Mesendoderm (in vitro differentiated cells): ENCODE results near the gene GMIP.
A peak's percentile ranks its signal among the peaks of the same experiment; 100 is the strongest.
"Not testable (repeated sequence)": the region's sequence is repeated elsewhere in the genome, so short reads cannot be mapped to it uniquely, and the experiment has no call there.

Experiments
- DNase-seq: peaks from one replicate; pipeline ENCODE4 v3.0.0; 2013
- H2AK5ac ChIP-seq: 2 replicates; pipeline ENCODE4 v1.6.1; 2013; ENCODE audit warnings: low read length, inconsistent platforms
- H2BK120ac ChIP-seq: 2 replicates; pipeline ENCODE4 v1.6.1; 2013; ENCODE audit warnings: low read depth, mild to moderate bottlenecking, low read length, moderate library complexity, mixed read lengths
- H2BK15ac ChIP-seq: replicated peaks from 2 replicates; pipeline ENCODE4 v1.6.1; 2013; ENCODE audit warnings: low read depth, mild to moderate bottlenecking, moderate library complexity
- H2BK5ac ChIP-seq: 2 replicates; pipeline ENCODE4 v1.6.1; 2013; ENCODE audit warnings: low read length, inconsistent platforms
- H3K18ac ChIP-seq: 2 replicates; pipeline ENCODE4 v1.6.1; 2013; ENCODE audit warnings: mild to moderate bottlenecking, low read length, mixed read lengths
- H3K23ac ChIP-seq: one replicate; pipeline ENCODE4 v1.6.1; 2013; ENCODE audit warnings: low read length
- H3K27ac ChIP-seq: 2 replicates; pipeline ENCODE4 v1.5.1; 2013; ENCODE audit warnings: low read depth, mild to moderate bottlenecking, inconsistent platforms, low read length, moderate library complexity
- H3K27me3 ChIP-seq: 2 replicates; pipeline ENCODE4 v1.6.1; 2013; ENCODE audit warnings: low read length, control low read depth, mild to moderate bottlenecking, inconsistent platforms; ENCODE audit not compliant: insufficient read depth, poor library complexity
- H3K36me3 ChIP-seq: 2 replicates; pipeline ENCODE4 v1.6.1; 2013; ENCODE audit warnings: low read length, inconsistent platforms; ENCODE audit not compliant: control insufficient read depth, insufficient read depth
- H3K4ac ChIP-seq: one replicate; pipeline ENCODE4 v1.6.1; 2013; ENCODE audit warnings: low read depth, mild to moderate bottlenecking, low read length, moderate library complexity
- H3K4me1 ChIP-seq: 2 replicates; pipeline ENCODE4 v1.6.1; 2013; ENCODE audit warnings: low read depth, low read length, inconsistent platforms; ENCODE audit not compliant: control insufficient read depth
- H3K4me2 ChIP-seq: 2 replicates; pipeline ENCODE4 v1.6.1; 2013; ENCODE audit warnings: low read length
- H3K4me3 ChIP-seq: 2 replicates; pipeline ENCODE4 v1.5.1; 2013; ENCODE audit warnings: mild to moderate bottlenecking, low read length
- H3K56ac ChIP-seq: one replicate; pipeline ENCODE4 v1.6.1; 2013; ENCODE audit warnings: low read length
- H3K79me1 ChIP-seq: 2 replicates; pipeline ENCODE4 v1.6.1; 2013; ENCODE audit warnings: low read length, inconsistent platforms
- H3K79me2 ChIP-seq: 2 replicates; pipeline ENCODE4 v1.6.1; 2013; ENCODE audit warnings: mild to moderate bottlenecking, low read length; ENCODE audit not compliant: control insufficient read depth, insufficient read depth
- H3K9ac ChIP-seq: 2 replicates; pipeline ENCODE4 v1.6.1; 2013; ENCODE audit warnings: low read length, inconsistent platforms
- H4K5ac ChIP-seq: one replicate; pipeline ENCODE4 v1.6.1; 2013; ENCODE audit warnings: low read length
- H4K8ac ChIP-seq: one replicate; pipeline ENCODE4 v1.6.1; 2013; ENCODE audit warnings: low read depth, mild to moderate bottlenecking, control low read depth, low read length, moderate library complexity
- WGBS: extraction: QIAGEN DNeasy Blood & Tissue Kit; methylation state at CpG from one replicate; pipeline ENCODE4 v1.1.7; 2013; ENCODE audit warnings: low lambda C conversion rate, missing lambda C conversion rate; ENCODE audit not compliant: insufficient coverage; ENCODE audit errors: extremely low coverage; 5-methylcytosine and 5-hydroxymethylcytosine counted together

GMIP gene

GRCh38 chr19:19606686-19607085, 36.8 kb downstream of the GMIP start:
- not testable (repeated sequence) for H3K4ac ChIP-seq, H2AK5ac ChIP-seq, H3K9ac ChIP-seq, H3K27me3 ChIP-seq, H3K79me1 ChIP-seq, H3K18ac ChIP-seq, H3K4me1 ChIP-seq, H3K79me2 ChIP-seq, H3K23ac ChIP-seq, H3K27ac ChIP-seq, H2BK120ac ChIP-seq, H4K8ac ChIP-seq, H3K4me2 ChIP-seq, H3K56ac ChIP-seq, H3K36me3 ChIP-seq, H2BK15ac ChIP-seq, H3K4me3 ChIP-seq, H4K5ac ChIP-seq, DNase-seq, H2BK5ac ChIP-seq
- WGBS: no CpG with 5 or more reads among the region's 8 CpGs

DNA sequence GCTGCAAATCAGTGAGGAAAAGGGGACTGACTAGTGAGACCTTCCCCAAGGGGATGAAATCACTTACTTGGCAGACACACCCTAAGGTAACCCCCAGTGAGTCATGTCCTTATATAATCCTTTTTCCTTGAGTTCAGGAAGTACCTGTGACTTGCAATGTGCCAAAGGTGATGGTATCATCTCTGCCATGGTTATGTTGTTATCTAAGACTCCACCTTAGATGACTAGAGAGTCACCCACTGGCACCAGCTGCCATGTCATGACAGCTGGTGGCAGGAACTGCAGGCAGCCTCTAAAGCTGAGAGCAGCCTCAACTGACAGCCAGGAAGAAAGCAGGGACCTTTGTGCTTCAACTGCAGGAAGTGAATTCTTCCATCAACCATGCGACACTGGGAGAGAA, 37.4 kb downstream of the GMIP start:
- Histone ChIP-seq H3K4ac (no peak overlapping the region), H4K8ac (no peak overlapping the region), H2BK120ac (no peak overlapping the region), H2BK5ac (no peak overlapping the region), H3K27ac (no peak overlapping the region), H3K36me3 (no peaks in the 10 kb centered on the region), H3K4me1 (no peaks in the 10 kb centered on the region), H3K4me3 (no peak overlapping the region), H3K27me3 (no peaks in the 10 kb centered on the region), H3K23ac (no peak overlapping the region), H4K5ac (no peak overlapping the region), H3K4me2 (no peak overlapping the region), H3K79me1 (no peaks in the 10 kb centered on the region), H3K18ac (no peak overlapping the region), H3K79me2 (no peaks in the 10 kb centered on the region), H2AK5ac (no peak overlapping the region), H3K56ac (no peak overlapping the region), H3K9ac (no peak overlapping the region), H2BK15ac (no peak overlapping the region)
- DNase-seq: peak; percentile 49
- WGBS: no CpG with 5 or more reads among the region's 1 CpG

DNA sequence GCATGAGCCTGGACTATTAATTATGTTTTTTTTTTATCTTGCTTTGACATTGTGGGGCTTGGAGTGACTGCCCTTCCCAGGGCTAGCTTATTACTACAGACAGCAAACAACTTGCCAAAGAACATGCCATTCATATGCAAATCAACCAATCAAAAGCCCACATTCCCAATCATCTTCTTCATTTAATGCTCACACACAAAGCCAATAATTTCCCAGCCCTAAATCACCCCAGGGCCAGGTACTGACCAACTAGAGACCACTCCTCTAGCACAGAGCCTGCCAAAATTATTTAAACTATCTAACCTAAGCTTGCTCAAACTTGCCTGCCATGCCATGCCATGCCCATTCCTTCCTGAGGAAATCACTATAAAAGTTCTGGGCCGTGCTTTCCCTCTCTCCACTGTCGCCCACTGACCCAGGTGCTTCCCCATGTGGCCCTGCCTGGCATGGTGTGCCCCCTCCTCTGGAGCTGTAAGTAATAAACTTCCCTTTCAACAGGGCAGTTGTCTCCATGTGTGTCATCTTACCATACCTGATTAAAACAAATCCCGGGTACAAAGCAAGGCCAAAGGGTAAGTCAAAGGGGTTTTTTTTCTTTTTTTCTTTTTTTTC, 40.6 kb downstream of the GMIP start:
- no peak for DNase-seq
- H3K18ac ChIP-seq: no peak overlapping the region
- H2BK120ac ChIP-seq: no peak overlapping the region
- no peaks in the 10 kb centered on the region for H3K79me1 ChIP-seq
- no peak overlapping the region for H3K4me3 ChIP-seq
- H3K23ac ChIP-seq: no peak overlapping the region
- H2BK5ac ChIP-seq: no peak overlapping the region
- no peak overlapping the region for H3K9ac ChIP-seq
- WGBS: no CpG with 5 or more reads among the region's 3 CpGs
- no peak overlapping the region for H3K4ac ChIP-seq
- no peak overlapping the region for H4K5ac ChIP-seq
- H2BK15ac ChIP-seq: no peak overlapping the region
- no peak overlapping the region for H4K8ac ChIP-seq
- H3K56ac ChIP-seq: no peak overlapping the region
- no peaks in the 10 kb centered on the region for H3K79me2 ChIP-seq
- no peaks in the 10 kb centered on the region for H3K36me3 ChIP-seq
- no peaks in the 10 kb centered on the region for H3K4me1 ChIP-seq
- no peak overlapping the region for H3K4me2 ChIP-seq
- H3K27me3 ChIP-seq: no peaks in the 10 kb centered on the region
- no peak overlapping the region for H3K27ac ChIP-seq
- no peak overlapping the region for H2AK5ac ChIP-seq

DNA sequence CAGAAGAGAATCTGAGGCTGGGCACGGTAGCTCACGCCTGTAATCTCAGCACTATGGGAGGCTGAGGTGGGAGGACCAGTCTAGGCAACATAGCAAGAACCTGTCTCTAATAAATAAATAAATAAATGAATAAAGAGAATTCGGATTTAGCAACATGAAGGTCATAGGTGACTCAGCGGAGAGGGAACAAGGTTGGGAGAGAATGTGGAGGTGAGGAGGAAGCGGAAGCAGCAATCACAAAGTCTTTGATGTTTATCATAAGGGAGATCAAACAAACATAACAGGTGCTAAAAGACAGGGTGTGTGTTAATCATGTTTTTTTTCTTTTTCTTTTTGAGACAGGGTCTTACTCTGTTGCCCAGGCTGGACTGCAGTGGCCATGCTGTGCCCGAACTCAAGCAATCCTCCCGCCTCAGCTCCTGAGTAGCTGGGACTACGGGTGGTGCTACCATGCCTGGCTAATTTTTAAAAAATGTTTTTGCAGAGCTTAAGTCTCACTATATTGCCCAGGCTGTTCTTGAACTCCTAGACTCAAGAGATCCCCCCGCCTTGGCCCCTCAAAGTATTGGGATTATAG, 41.2 kb downstream of the GMIP start:
- Histone ChIP-seq H2BK5ac (no peak overlapping the region), H3K79me1 (no peaks in the 10 kb centered on the region), H3K18ac (no peak overlapping the region), H4K8ac (no peak overlapping the region), H3K36me3 (no peaks in the 10 kb centered on the region), H3K56ac (no peak overlapping the region), H3K79me2 (no peaks in the 10 kb centered on the region), H3K4me1 (no peaks in the 10 kb centered on the region), H3K4me2 (no peak overlapping the region), H2BK15ac (no peak overlapping the region), H2AK5ac (no peak overlapping the region), H2BK120ac (no peak overlapping the region), H3K27me3 (no peaks in the 10 kb centered on the region), H3K27ac (no peak overlapping the region), H3K9ac (no peak overlapping the region), H3K4ac (no peak overlapping the region), H4K5ac (no peak overlapping the region), H3K23ac (no peak overlapping the region), H3K4me3 (no peak overlapping the region)
- no peak for DNase-seq
- WGBS: no CpG with 5 or more reads among the region's 9 CpGs

GRCh38 chr19:19600793-19601330, 42.6 kb downstream of the GMIP start:
- H3K4me2 ChIP-seq: no peak overlapping the region
- no peaks in the 10 kb centered on the region for H3K4me1 ChIP-seq

More at GRCh38 chr19:19600793-19601330, 42.6 kb downstream of the GMIP start:
- H3K4me3 ChIP-seq: no peak overlapping the region
- no peak overlapping the region for H3K18ac ChIP-seq
- no peak overlapping the region for H4K5ac ChIP-seq
- no peaks in the 10 kb centered on the region for H3K79me1 ChIP-seq
- no peak overlapping the region for H3K27ac ChIP-seq
- no peak for DNase-seq
- no peak overlapping the region for H2AK5ac ChIP-seq
- no peak overlapping the region for H4K8ac ChIP-seq
- H3K36me3 ChIP-seq: no peaks in the 10 kb centered on the region
- H3K56ac ChIP-seq: no peak overlapping the region
- H3K23ac ChIP-seq: no peak overlapping the region
- no CpG with 5 or more reads among the region's 1 CpG for WGBS
- no peak overlapping the region for H3K4ac ChIP-seq
- H2BK120ac ChIP-seq: no peak overlapping the region
- H3K79me2 ChIP-seq: no peaks in the 10 kb centered on the region
- H3K9ac ChIP-seq: no peak overlapping the region
- no peaks in the 10 kb centered on the region for H3K27me3 ChIP-seq
- H2BK5ac ChIP-seq: no peak overlapping the region
- no peak overlapping the region for H2BK15ac ChIP-seq
